Keratinocyte (primary cell): ENCODE data around the gene MROH7. TPM values are rescaled to one million over a fixed set of nuclear protein-coding genes. Genes with fewer than 3 reads are reported as not detected.

Source experiments
- DNase-seq: peaks from one replicate; pipeline ENCODE4 v3.0.0-alpha.2; 2011; ENCODE audit warnings: low read depth, missing footprints, low spot score
- FAIRE-seq: peaks from 2 replicates; lab custom pipeline; 2011; peaks lifted over from hg19 to GRCh38; lab: Jason Lieb, UNC
- H2AFZ ChIP-seq: 2 replicates; pipeline ENCODE4 v1.6.0; 2012; ENCODE audit warnings: low read length, control low read depth, inconsistent platforms; ENCODE audit not compliant: control insufficient read depth
- H3K27ac ChIP-seq: 2 replicates; pipeline ENCODE4 v1.5.1; 2011; ENCODE audit warnings: low read length; ENCODE audit not compliant: control insufficient read depth, insufficient read depth
- H3K27me3 ChIP-seq: 3 replicates; pipeline ENCODE4 v1.6.0; 2011; ENCODE audit warnings: low read length; ENCODE audit not compliant: control insufficient read depth, insufficient read depth; ENCODE audit errors: extremely low read depth
- H3K36me3 ChIP-seq, 2 experiments: 2 replicates in 1 of 2; 3 replicates in 1 of 2; pipeline ENCODE4 v1.5.1; 2011; ENCODE audit warnings: low read length in 2 of 2, mild to moderate bottlenecking in 1 of 2; ENCODE audit not compliant: control insufficient read depth in 2 of 2, insufficient read depth in 2 of 2; ENCODE audit errors: extremely low read depth in 1 of 2
- H3K4me1 ChIP-seq: 3 replicates; pipeline ENCODE4 v1.5.1; 2011; ENCODE audit warnings: low read length; ENCODE audit not compliant: control insufficient read depth, insufficient read depth; ENCODE audit errors: extremely low read depth
- H3K4me2 ChIP-seq: 3 replicates; pipeline ENCODE4 v1.6.0; 2011; ENCODE audit warnings: low read depth, low read length; ENCODE audit not compliant: control insufficient read depth, insufficient read depth; ENCODE audit errors: extremely low read depth
- H3K4me3 ChIP-seq, 3 experiments: fragments of 200-600 bp in 1 of 3; sonication (generic) in 1 of 3; 2 replicates in 2 of 3; 3 replicates in 1 of 3; pipeline ENCODE4 v1.5.1; 2011 to 2016; ENCODE audit warnings: low read length in 3 of 3, mild to moderate bottlenecking in 3 of 3, control low read depth in 2 of 3, inconsistent platforms in 1 of 3, low read depth in 1 of 3, mixed read lengths in 1 of 3, mixed run types in 1 of 3, moderate library complexity in 1 of 3; ENCODE audit not compliant: control insufficient read depth in 2 of 3, insufficient read depth in 2 of 3; ENCODE audit errors: extremely low read depth in 1 of 3
- H3K79me2 ChIP-seq: 2 replicates; pipeline ENCODE4 v1.6.0; 2012; ENCODE audit warnings: low read length; ENCODE audit not compliant: control insufficient read depth, insufficient read depth
- H3K9ac ChIP-seq: 3 replicates; pipeline ENCODE4 v1.6.0; 2011; ENCODE audit warnings: low read length; ENCODE audit not compliant: control insufficient read depth, insufficient read depth; ENCODE audit errors: extremely low read depth
- H3K9me1 ChIP-seq: 3 replicates; pipeline ENCODE4 v1.6.0; 2011; ENCODE audit warnings: low read length; ENCODE audit not compliant: control insufficient read depth, insufficient read depth; ENCODE audit errors: extremely low read depth
- H3K9me3 ChIP-seq: 2 replicates; pipeline ENCODE4 v1.5.1; 2012; ENCODE audit warnings: low read depth, low read length; ENCODE audit not compliant: control insufficient read depth
- H4K20me1 ChIP-seq: 3 replicates; pipeline ENCODE4 v1.6.0; 2011; ENCODE audit warnings: low read length; ENCODE audit not compliant: control insufficient read depth, insufficient read depth; ENCODE audit errors: extremely low read depth
- EZH2 ChIP-seq: IDR thresholded peaks from one replicate; pipeline ENCODE4 v1.6.1; 2012; ENCODE audit warnings: inconsistent platforms, mild to moderate bottlenecking, low read length, moderate library complexity
- dilution Hi-C: fragments of 300-500 bp; cut with MboI; formaldehyde crosslinking; loops from one replicate; pipeline ENCODE4 v1.7.0; 2020; ENCODE audit warnings: low sequenced_read_pairs; ENCODE audit not compliant: extremely low pct_ligation_motif_present
- polyA minus RNA-seq, 3 experiments: library from RNA; depleted of rRNA, polyadenylated mRNA; stranded (reverse); fragments of >200 nt; gene quantifications; 1 replicate in 1 of 3; 2 replicates in 1 of 3; 3 replicates in 1 of 3; pipeline ENCODE4 v1.2.3, GENCODE V29; 2011
- polyA plus RNA-seq, 5 experiments: library from polyadenylated mRNA; depleted of rRNA in 3 of 5; stranded (reverse) in 3 of 5; stranded (forward) in 1 of 5; unstranded in 1 of 5; fragments of >200 nt; gene quantifications; 1 replicate in 1 of 5; 2 replicates in 3 of 5; 3 replicates in 1 of 5; pipeline versions ENCODE4 v1.2.1 to v1.2.3, GENCODE V29; 2011 to 2012; ENCODE audit warnings: missing spikeins in 2 of 5, low read depth in 1 of 5, low replicate concordance in 1 of 5
- TF ChIP-seq, protein P1 (sequence below), 3 experiments: IDR thresholded peaks in 1 of 3; conservative IDR thresholded peaks in 1 of 3; optimal IDR thresholded peaks in 1 of 3; 2 replicates in 2 of 3; 3 replicates in 1 of 3; pipeline versions ENCODE3 to v1.5.1; 2011; ENCODE audit warnings: low read length in 3 of 3, mild to moderate bottlenecking in 3 of 3, moderate library complexity in 2 of 3, control low read depth in 1 of 3, inconsistent platforms in 1 of 3; ENCODE audit not compliant: insufficient read depth in 2 of 3; ENCODE audit errors: extremely low read depth in 1 of 3

Gene MROH7
- 0.05 to 0.12 TPM in 2 of 3 replicates, not detected in the other for polyA plus RNA-seq
- polyA plus RNA-seq (2011; ENCODE audit: low read depth), result 0.11 TPM
- not detected in 2 replicates for polyA plus RNA-seq (2011; cell fraction: cytosol; rRNA removed)
- 0.47 and 0.57 TPM in 2 replicates for polyA plus RNA-seq (2011; cell fraction: nucleus; rRNA removed)
- 0.14 TPM in 1 of 2 replicates, not detected in the other for polyA plus RNA-seq (2012; ENCODE audit: low replicate concordance)
- polyA minus RNA-seq, result 0.53 TPM in 1 of 3 replicates, not detected in the others
- not detected for polyA minus RNA-seq (2011; cell fraction: cytosol; rRNA and poly(A)+ RNA removed)
- polyA minus RNA-seq (2011; cell fraction: nucleus; rRNA and poly(A)+ RNA removed), result 0.47 TPM in 1 of 2 replicates, not detected in the other

DNA sequence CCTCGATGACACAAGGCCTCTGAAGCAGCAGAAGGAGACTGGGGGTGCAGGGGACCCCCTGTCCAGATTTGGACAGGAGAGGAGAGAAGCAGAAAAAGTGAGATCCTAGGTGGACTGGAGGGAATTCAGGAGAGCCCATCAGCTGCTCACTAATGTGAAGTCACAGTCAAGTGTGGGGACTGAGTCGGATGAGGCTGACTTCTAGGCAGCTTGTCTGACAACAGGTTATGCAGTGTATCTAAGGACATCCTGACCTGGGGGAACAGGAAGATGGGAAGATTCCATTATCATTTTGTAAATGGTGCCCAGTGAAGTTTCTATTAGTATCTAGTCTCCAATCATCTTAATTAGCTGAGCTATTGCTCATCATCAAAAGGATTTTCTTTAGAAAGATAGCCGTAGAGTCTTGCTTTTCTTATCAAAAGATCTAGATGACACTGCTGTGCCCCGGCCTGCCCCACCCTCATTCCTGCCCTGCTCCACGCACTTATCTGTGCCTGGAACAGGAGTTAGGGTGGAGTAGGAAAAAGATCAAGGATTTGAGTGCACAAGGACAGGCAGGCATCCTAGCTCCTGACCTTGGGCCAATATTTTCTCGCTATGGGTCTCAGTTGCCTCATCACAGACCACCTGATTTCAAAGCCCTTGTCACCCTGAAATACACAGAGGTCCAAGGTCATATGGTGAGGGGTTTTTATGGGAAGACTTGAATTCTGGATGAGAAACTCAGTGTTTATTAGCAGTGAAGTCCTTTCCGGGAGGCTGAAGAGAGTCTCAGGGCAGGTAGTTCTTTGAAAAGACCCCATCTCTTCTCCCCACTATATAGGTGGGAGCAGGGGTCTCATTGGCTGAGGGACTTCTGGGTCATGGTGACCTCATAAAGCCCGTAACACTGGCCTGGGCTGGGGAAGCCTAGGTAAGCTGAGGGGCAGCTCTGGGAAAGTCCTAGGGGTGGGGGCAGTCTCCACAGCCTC lies at the start of gene MROH7:
Gene MROH7, plus strand, starts transcription at position 924 of the 974 bp plus-strand sequence. CDS start 11,141 bp downstream, outside the sequence.
- Histone ChIP-seq H3K36me3 (no peaks in the 10 kb centered on the region), H3K79me2 (no peaks in the 10 kb centered on the region), H4K20me1 (no peaks in the 10 kb centered on the region), H3K27ac (no peak within 1 kb of the TSS), H2AFZ (no peak within 1 kb of the TSS), H3K9ac (no peak within 1 kb of the TSS), H3K9me3 (peaks cover 2% of the 10 kb centered on the region), H3K4me3 (no peak within 1 kb of the TSS), H3K9me1 (no peaks in the 10 kb centered on the region), H3K4me1 (no peaks in the 10 kb centered on the region), H3K4me2 (no peak within 1 kb of the TSS), H3K27me3 (no peaks in the 10 kb centered on the region)
- dilution Hi-C loops, result no loop called here
- TF ChIP-seq EZH2, result no peak
- TF ChIP-seq, protein P1, sequence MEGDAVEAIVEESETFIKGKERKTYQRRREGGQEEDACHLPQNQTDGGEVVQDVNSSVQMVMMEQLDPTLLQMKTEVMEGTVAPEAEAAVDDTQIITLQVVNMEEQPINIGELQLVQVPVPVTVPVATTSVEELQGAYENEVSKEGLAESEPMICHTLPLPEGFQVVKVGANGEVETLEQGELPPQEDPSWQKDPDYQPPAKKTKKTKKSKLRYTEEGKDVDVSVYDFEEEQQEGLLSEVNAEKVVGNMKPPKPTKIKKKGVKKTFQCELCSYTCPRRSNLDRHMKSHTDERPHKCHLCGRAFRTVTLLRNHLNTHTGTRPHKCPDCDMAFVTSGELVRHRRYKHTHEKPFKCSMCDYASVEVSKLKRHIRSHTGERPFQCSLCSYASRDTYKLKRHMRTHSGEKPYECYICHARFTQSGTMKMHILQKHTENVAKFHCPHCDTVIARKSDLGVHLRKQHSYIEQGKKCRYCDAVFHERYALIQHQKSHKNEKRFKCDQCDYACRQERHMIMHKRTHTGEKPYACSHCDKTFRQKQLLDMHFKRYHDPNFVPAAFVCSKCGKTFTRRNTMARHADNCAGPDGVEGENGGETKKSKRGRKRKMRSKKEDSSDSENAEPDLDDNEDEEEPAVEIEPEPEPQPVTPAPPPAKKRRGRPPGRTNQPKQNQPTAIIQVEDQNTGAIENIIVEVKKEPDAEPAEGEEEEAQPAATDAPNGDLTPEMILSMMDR (optimal IDR thresholded peaks at IDR 0.05 in 1 of 3, IDR thresholded peaks at IDR 0.05 in 1 of 3, conservative IDR thresholded peaks at IDR 0.05 in 1 of 3; ENCODE audit: extremely low read depth in 1 of 3, insufficient read depth in 2 of 3, low read length in 3 of 3), result no peak
- FAIRE-seq, result no peak
- no peak for DNase-seq

GRCh38 chr1:54593571-54594160 lies 47.9 kb upstream of the MROH7 start:
- Histone ChIP-seq H3K9me1 (no peaks in the 10 kb centered on the region), H3K4me1 (no peaks in the 10 kb centered on the region), H3K79me2 (no peaks in the 10 kb centered on the region), H3K4me3 (no peak overlapping the region), H2AFZ (no peak overlapping the region), H4K20me1 (no peaks in the 10 kb centered on the region), H3K9ac (no peak overlapping the region), H3K36me3 (no peaks in the 10 kb centered on the region), H3K4me2 (no peak overlapping the region), H3K9me3 (no peaks in the 10 kb centered on the region), H3K27me3 (no peaks in the 10 kb centered on the region), H3K27ac (no peak overlapping the region)
- dilution Hi-C loops, result no loop called here
- TF ChIP-seq, protein P1 (optimal IDR thresholded peaks at IDR 0.05 in 1 of 3, IDR thresholded peaks at IDR 0.05 in 1 of 3, conservative IDR thresholded peaks at IDR 0.05 in 1 of 3; ENCODE audit: extremely low read depth in 1 of 3, insufficient read depth in 2 of 3, low read length in 3 of 3), result no peak
- no peak for TF ChIP-seq EZH2
- FAIRE-seq (no peak), DNase-seq (no peak)
